K562 (cell line): ENCODE measurements around the gene CEP85L.

Source experiments
- CEBPB ChIP-seq: fragments of 450-650 bp; IDR thresholded peaks from 2 replicates; pipeline ENCODE4 v1.6.1; 2016; ENCODE audit warnings: missing genetic modification characterization, missing compliant biosample characterization
- IRF1 ChIP-seq: sonication (generic); formaldehyde crosslinking; IDR thresholded peaks from 2 replicates; pipeline ENCODE4 v1.8.0; 2022; ENCODE audit warnings: missing genetic modification reagents, mild to moderate bottlenecking, borderline replicate concordance
- NFE2 ChIP-seq: IDR thresholded peaks from 2 replicates; pipeline ENCODE4 v1.6.1; 2014; ENCODE audit warnings: antibody characterized with exemption, low read depth
- POLR2G ChIP-seq: fragments of 200-400 bp; formaldehyde crosslinking; IDR thresholded peaks from 2 replicates; pipeline ENCODE4 v1.6.1; 2017; ENCODE audit warnings: low read depth, mild to moderate bottlenecking, antibody characterized with exemption, low read length, moderate library complexity
- RAD21 ChIP-seq, 2 experiments: fragments of 250-450 bp in 1 of 2; fragments of 450-650 bp in 1 of 2; sonication (Bioruptor Pico) in 1 of 2; formaldehyde crosslinking in 1 of 2; IDR thresholded peaks in 1 of 2; conservative IDR thresholded peaks in 1 of 2; 2 replicates each; pipeline versions ENCODE4 v1.4.0 to v1.8.0; 2020 to 2022; ENCODE audit warnings: mild to moderate bottlenecking in 2 of 2, moderate library complexity in 1 of 2
- TCF3 ChIP-seq: sonication (generic); formaldehyde crosslinking; IDR thresholded peaks from 2 replicates; pipeline ENCODE4 v1.4.0; 2020; ENCODE audit warnings: mild to moderate bottlenecking, missing genetic modification reagents
- ZKSCAN1 ChIP-seq: fragments of 150-350 bp; IDR thresholded peaks from 2 replicates; pipeline ENCODE4 v1.6.1; 2016; ENCODE audit warnings: low read depth, low read length

GRCh38 chr6:118551063-118552053, 100.0 kb downstream of the CEP85L start:
- TF ChIP-seq CEBPB (tag) (0 out of 2 replicates have a peak, but pooled peaks have one; percentile 19), ZKSCAN1 (no peak), POLR2G (no peak), TCF3 (CRISPR knock-in tag) (no peak), IRF1 (CRISPR knock-in tag) (no peak), NFE2 (no peak), RAD21 (CRISPR knock-in tag; conservative IDR thresholded peaks at IDR 0.05 in 1 of 2, IDR thresholded peaks at IDR 0.05 in 1 of 2) (peak; percentile 82 to 83)
